RPMI7951 (cell line): ENCODE data around the gene SRGN. TPM values are rescaled to one million over a fixed set of nuclear protein-coding genes. Genes with fewer than 3 reads are reported as not detected.
A peak's percentile ranks its signal among the peaks of the same experiment; 100 is the strongest.
"Not testable (repeated sequence)": the region's sequence is repeated elsewhere in the genome, so short reads cannot be mapped to it uniquely, and the experiment has no call there.

Experiments
- DNase-seq: peaks from one replicate; pipeline ENCODE4 v3.0.0-alpha.2; 2012; ENCODE audit warnings: low read depth
- total RNA-seq: library from RNA; depleted of rRNA; stranded (reverse); fragments of >200 nt; shearing (Covaris generic); gene quantifications from 2 replicates; pipeline ENCODE4 v1.2.3, GENCODE V29; 2014; rRNA removed

The SRGN gene
- total RNA-seq, 1 experiment from 2014 or later: 333 TPM

- DNase-seq: no peak
Observed at GRCh38 chr10:69141304-69141703, 53.4 kb downstream of the SRGN start.

GRCh38 chr10:69142074-69142473 is 54.2 kb downstream of the SRGN start:
- not testable (repeated sequence) for DNase-seq

- no peak for DNase-seq
Observed at GRCh38 chr10:69142983-69143382, 55.1 kb downstream of the SRGN start.

GRCh38 chr10:69145329-69145728 is 57.4 kb downstream of the SRGN start:
- no peak for DNase-seq

GRCh38 chr10:69145864-69146263 is 58.0 kb downstream of the SRGN start:
- no peak for DNase-seq

- peak; percentile 9 for DNase-seq
Observed at GRCh38 chr10:69146759-69147158, 58.9 kb downstream of the SRGN start.

- no peak for DNase-seq
Observed at GRCh38 chr10:69151984-69152383, 64.1 kb downstream of the SRGN start.

GRCh38 chr10:69153227-69153626 is 65.3 kb downstream of the SRGN start:
- DNase-seq: no peak

Other genes starting within 250 kb of the SRGN start
- 53.6 and 53.9 TPM in 2 replicates for gene DDX50, start 186.8 kb upstream of the SRGN start, total RNA-seq
- gene DDX21, start 131.9 kb upstream of the SRGN start, total RNA-seq: 47.2 and 53.6 TPM in 2 replicates
- gene KIFBP, start 99.3 kb upstream of the SRGN start, total RNA-seq: 44.9 and 47.0 TPM in 2 replicates
- 38.5 and 46.7 TPM in 2 replicates for gene VPS26A, start 36.1 kb downstream of the SRGN start, total RNA-seq
- gene SUPV3L1, start 92.1 kb downstream of the SRGN start, total RNA-seq: 15.3 and 17.5 TPM in 2 replicates
- gene HKDC1, start 132.2 kb downstream of the SRGN start, total RNA-seq: 3.9 and 7.6 TPM in 2 replicates
- gene HK1, start 190.4 kb downstream of the SRGN start, total RNA-seq: 68.6 and 72.7 TPM in 2 replicates